Nephron progenitor cell (in vitro differentiated cells): ENCODE results near the gene SORCS2.
"Not testable (repeated sequence)": the region's sequence is repeated elsewhere in the genome, so short reads cannot be mapped to it uniquely, and the experiment has no call there.

Source experiments
- DNase-seq: peaks from one replicate; pipeline ENCODE4 v3.0.0; 2021
- H3K27ac Mint-ChIP-seq: 2 replicates; pipeline ENCODE4 v1.8.0; 2021; ENCODE audit warnings: mild to moderate bottlenecking, moderate library complexity, mixed read lengths
- H3K27me3 Mint-ChIP-seq: 2 replicates; pipeline ENCODE4 v1.8.0; 2021; ENCODE audit warnings: mild to moderate bottlenecking, low read depth, mixed read lengths; ENCODE audit not compliant: poor library complexity
- H3K36me3 Mint-ChIP-seq: 2 replicates; pipeline ENCODE4 v1.8.0; 2021; ENCODE audit warnings: low read depth, mixed read lengths
- H3K4me1 Mint-ChIP-seq: 2 replicates; pipeline ENCODE4 v1.8.0; 2021; ENCODE audit warnings: mixed read lengths
- H3K4me3 Mint-ChIP-seq: 2 replicates; pipeline ENCODE4 v1.8.0; 2021; ENCODE audit warnings: mild to moderate bottlenecking, moderate library complexity, mixed read lengths
- H3K9me3 Mint-ChIP-seq: 2 replicates; pipeline ENCODE4 v1.8.0; 2021; ENCODE audit warnings: mild to moderate bottlenecking, moderate library complexity, mixed read lengths
- CTCF ChIP-seq: fragments of 200-600 bp; sonication (generic); IDR thresholded peaks from 2 replicates; pipeline ENCODE4 v1.5.0; 2021; ENCODE audit warnings: antibody characterized with exemption

Gene SORCS2

GRCh38 chr4:7596918-7597606 is 404.7 kb downstream of the SORCS2 start:
- Mint-ChIP-seq H3K9me3 (peaks cover 8% of the 10 kb centered on the region), H3K4me1 (peaks cover 25% of the 10 kb centered on the region), H3K4me3 (no peak overlapping the region), H3K27ac (no peak overlapping the region), H3K36me3 (peaks cover 4% of the 10 kb centered on the region), H3K27me3 (peaks cover 25% of the 10 kb centered on the region)
- no peak for DNase-seq
- TF ChIP-seq CTCF, result no peak

- H3K36me3 Mint-ChIP-seq, result peaks cover 15% of the 10 kb centered on the region
- TF ChIP-seq CTCF, result no peak
- peaks cover 25% of the 10 kb centered on the region for H3K4me1 Mint-ChIP-seq
- peaks cover 17% of the 10 kb centered on the region for H3K27me3 Mint-ChIP-seq
- peaks cover 23% of the 10 kb centered on the region for H3K9me3 Mint-ChIP-seq
- no peak for DNase-seq
- no peak overlapping the region for H3K4me3 Mint-ChIP-seq
- no peak overlapping the region for H3K27ac Mint-ChIP-seq
Measured at GRCh38 chr4:7598939-7599790, 406.8 kb downstream of the SORCS2 start.

- no peak for DNase-seq
- TF ChIP-seq CTCF, result no peak
- Mint-ChIP-seq H3K4me1 (peaks cover 25% of the 10 kb centered on the region), H3K27me3 (peaks cover 20% of the 10 kb centered on the region), H3K9me3 (peaks cover 33% of the 10 kb centered on the region), H3K27ac (no peak overlapping the region), H3K4me3 (no peak overlapping the region), H3K36me3 (peaks cover 15% of the 10 kb centered on the region)
Measured at GRCh38 chr4:7600247-7600646, 407.9 kb downstream of the SORCS2 start.

- DNase-seq, H3K27ac Mint-ChIP-seq, H3K4me3 Mint-ChIP-seq: not testable (repeated sequence)
- peaks cover 34% of the 10 kb centered on the region for H3K9me3 Mint-ChIP-seq
- H3K36me3 Mint-ChIP-seq, result peaks cover 15% of the 10 kb centered on the region
- peaks cover 16% of the 10 kb centered on the region for H3K27me3 Mint-ChIP-seq
- H3K4me1 Mint-ChIP-seq, result peaks cover 12% of the 10 kb centered on the region
Measured at GRCh38 chr4:7602166-7602565, 409.8 kb downstream of the SORCS2 start.

- Mint-ChIP-seq H3K27ac (no peak overlapping the region), H3K27me3 (peaks cover 15% of the 10 kb centered on the region), H3K36me3 (peaks cover 11% of the 10 kb centered on the region), H3K9me3 (peaks cover 25% of the 10 kb centered on the region), H3K4me3 (no peak overlapping the region), H3K4me1 (peaks cover 23% of the 10 kb centered on the region)
- no peak for DNase-seq
- no peak for TF ChIP-seq CTCF
Measured at GRCh38 chr4:7607156-7607910, 415.0 kb downstream of the SORCS2 start.

- DNase-seq, result no peak
- Mint-ChIP-seq H3K4me3 (no peak overlapping the region), H3K27me3 (peaks cover 15% of the 10 kb centered on the region), H3K27ac (no peak overlapping the region), H3K36me3 (peaks cover 10% of the 10 kb centered on the region), H3K9me3 (peaks cover 22% of the 10 kb centered on the region), H3K4me1 (peaks cover 30% of the 10 kb centered on the region)
- TF ChIP-seq CTCF, result no peak
Measured at GRCh38 chr4:7608046-7608445, 415.7 kb downstream of the SORCS2 start.
